Measurements from ENCODE around the gene SSR3.

DNA sequence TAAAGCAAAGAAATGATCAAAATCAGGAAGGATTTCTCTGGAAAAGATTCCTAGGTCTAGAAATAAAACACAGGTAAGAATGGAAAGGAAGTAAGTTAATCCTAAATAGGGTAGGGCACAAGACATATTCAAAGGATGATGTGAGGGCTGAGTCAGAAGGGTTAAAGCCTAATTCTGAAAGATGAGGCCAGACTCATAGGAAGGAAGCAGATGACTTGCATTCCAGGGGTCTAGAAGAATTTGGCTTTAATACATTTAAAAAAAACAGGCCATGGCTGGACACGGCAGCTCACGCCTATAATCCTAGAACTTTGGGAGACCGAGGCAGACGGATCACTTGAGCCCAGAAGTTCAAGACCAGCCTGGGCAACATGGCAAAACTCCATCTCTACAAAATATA, 3.2 kb downstream of the SSR3 start:
- TF ChIP-seq, protein P1, sequence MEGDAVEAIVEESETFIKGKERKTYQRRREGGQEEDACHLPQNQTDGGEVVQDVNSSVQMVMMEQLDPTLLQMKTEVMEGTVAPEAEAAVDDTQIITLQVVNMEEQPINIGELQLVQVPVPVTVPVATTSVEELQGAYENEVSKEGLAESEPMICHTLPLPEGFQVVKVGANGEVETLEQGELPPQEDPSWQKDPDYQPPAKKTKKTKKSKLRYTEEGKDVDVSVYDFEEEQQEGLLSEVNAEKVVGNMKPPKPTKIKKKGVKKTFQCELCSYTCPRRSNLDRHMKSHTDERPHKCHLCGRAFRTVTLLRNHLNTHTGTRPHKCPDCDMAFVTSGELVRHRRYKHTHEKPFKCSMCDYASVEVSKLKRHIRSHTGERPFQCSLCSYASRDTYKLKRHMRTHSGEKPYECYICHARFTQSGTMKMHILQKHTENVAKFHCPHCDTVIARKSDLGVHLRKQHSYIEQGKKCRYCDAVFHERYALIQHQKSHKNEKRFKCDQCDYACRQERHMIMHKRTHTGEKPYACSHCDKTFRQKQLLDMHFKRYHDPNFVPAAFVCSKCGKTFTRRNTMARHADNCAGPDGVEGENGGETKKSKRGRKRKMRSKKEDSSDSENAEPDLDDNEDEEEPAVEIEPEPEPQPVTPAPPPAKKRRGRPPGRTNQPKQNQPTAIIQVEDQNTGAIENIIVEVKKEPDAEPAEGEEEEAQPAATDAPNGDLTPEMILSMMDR (IDR thresholded peaks at IDR 0.05), result no peak
- TF ChIP-seq POLR2A (IDR thresholded peaks at IDR 0.05), result no peak
